Loucy (cell line): ENCODE data around the gene FAM181A.

Experiments
- EZH2phosphoT487 ChIP-seq: fragments of 200-600 bp; IDR thresholded peaks from 2 replicates; pipeline ENCODE4 v1.6.1; 2018; ENCODE audit warnings: antibody characterized with exemption, mild to moderate bottlenecking, moderate library complexity, borderline replicate concordance
- TF ChIP-seq, protein P1 (sequence below): fragments of 200-600 bp; sonication (generic); conservative IDR thresholded peaks from 2 replicates; pipeline ENCODE4 v1.5.1; 2014; ENCODE audit warnings: mild to moderate bottlenecking, antibody characterized with exemption, low read length

DNA sequence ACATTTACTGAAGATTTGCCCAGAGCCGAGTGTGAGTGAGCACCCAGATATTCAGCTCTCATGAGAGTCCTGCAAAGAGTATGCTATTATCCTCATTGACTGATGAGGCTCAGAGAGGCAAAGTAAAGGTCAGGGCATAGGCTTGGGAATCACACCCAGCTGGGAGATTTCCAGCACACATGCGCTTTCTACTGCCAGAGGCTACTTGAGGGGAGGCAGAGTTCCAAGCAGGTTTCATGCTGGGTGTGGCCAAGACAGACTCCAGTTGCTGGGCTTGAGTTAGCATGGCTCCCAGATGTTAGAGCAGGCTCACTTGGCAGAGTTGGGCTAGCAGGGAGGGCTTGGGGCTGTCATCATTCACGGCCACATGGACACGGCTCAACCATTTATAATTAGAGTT is 14.4 kb upstream of the FAM181A start:
- TF ChIP-seq, protein P1, sequence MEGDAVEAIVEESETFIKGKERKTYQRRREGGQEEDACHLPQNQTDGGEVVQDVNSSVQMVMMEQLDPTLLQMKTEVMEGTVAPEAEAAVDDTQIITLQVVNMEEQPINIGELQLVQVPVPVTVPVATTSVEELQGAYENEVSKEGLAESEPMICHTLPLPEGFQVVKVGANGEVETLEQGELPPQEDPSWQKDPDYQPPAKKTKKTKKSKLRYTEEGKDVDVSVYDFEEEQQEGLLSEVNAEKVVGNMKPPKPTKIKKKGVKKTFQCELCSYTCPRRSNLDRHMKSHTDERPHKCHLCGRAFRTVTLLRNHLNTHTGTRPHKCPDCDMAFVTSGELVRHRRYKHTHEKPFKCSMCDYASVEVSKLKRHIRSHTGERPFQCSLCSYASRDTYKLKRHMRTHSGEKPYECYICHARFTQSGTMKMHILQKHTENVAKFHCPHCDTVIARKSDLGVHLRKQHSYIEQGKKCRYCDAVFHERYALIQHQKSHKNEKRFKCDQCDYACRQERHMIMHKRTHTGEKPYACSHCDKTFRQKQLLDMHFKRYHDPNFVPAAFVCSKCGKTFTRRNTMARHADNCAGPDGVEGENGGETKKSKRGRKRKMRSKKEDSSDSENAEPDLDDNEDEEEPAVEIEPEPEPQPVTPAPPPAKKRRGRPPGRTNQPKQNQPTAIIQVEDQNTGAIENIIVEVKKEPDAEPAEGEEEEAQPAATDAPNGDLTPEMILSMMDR: no peak
- no peak for TF ChIP-seq EZH2phosphoT487
